Mesodermal cell (in vitro differentiated cells): ENCODE data around the gene TMEM63A.
"Not testable (repeated sequence)": the region's sequence is repeated elsewhere in the genome, so short reads cannot be mapped to it uniquely, and the experiment has no call there.

Source experiments
- H3K27ac ChIP-seq: 2 replicates; pipeline ENCODE4 v1.7.0; 2013; ENCODE audit warnings: mild to moderate bottlenecking, low read depth, low read length, moderate library complexity; ENCODE audit not compliant: severe bottlenecking
- H3K36me3 ChIP-seq: 2 replicates; pipeline ENCODE4 v1.7.1; 2013; ENCODE audit warnings: mild to moderate bottlenecking, low read length, moderate library complexity; ENCODE audit not compliant: control insufficient read depth, insufficient read depth
- H3K4me1 ChIP-seq: one replicate; pipeline ENCODE4 v1.7.1; 2013; ENCODE audit warnings: mild to moderate bottlenecking, low read length; ENCODE audit not compliant: insufficient read depth, control insufficient read depth, poor library complexity, severe bottlenecking
- H3K4me3 ChIP-seq: 2 replicates; pipeline ENCODE4 v1.7.0; 2013; ENCODE audit warnings: low read length, control low read depth, mild to moderate bottlenecking; ENCODE audit not compliant: insufficient read depth, poor library complexity, severe bottlenecking; ENCODE audit errors: extremely low read depth
- H3K9me3 ChIP-seq: 2 replicates; pipeline ENCODE4 v1.7.1; 2013; ENCODE audit warnings: mild to moderate bottlenecking, low read length, moderate library complexity; ENCODE audit not compliant: control insufficient read depth
- WGBS, 2 experiments: methylation state at CpG; one replicate each; pipeline ENCODE4 v1.1.5; 2013; ENCODE audit warnings: missing lambda C conversion rate in 2 of 2; ENCODE audit not compliant: insufficient coverage in 2 of 2; 5-methylcytosine and 5-hydroxymethylcytosine counted together

Gene TMEM63A

GRCh38 chr1:225891229-225891972 lies 9.2 kb upstream of the TMEM63A start:
- 93 to 95% methylated on average over 11 to 13 of the region's 14 CpGs for WGBS, 2 experiments
- Histone ChIP-seq H3K27ac (no peak overlapping the region), H3K9me3 (no peaks in the 10 kb centered on the region), H3K36me3 (no peaks in the 10 kb centered on the region), H3K4me1 (peaks cover 3% of the 10 kb centered on the region), H3K4me3 (no peak overlapping the region)

- 76 to 79% methylated on average over 5 to 6 of the region's 6 CpGs for WGBS, 2 experiments
- Histone ChIP-seq H3K36me3 (no peaks in the 10 kb centered on the region), H3K27ac (no peak overlapping the region), H3K4me1 (peaks cover 3% of the 10 kb centered on the region), H3K9me3 (no peaks in the 10 kb centered on the region), H3K4me3 (no peak overlapping the region)
Measured at GRCh38 chr1:225890346-225891228, 8.4 kb upstream of the TMEM63A start.

GRCh38 chr1:225889743-225890142 lies 7.6 kb upstream of the TMEM63A start:
- Histone ChIP-seq H3K4me3 (no peak overlapping the region), H3K36me3 (no peaks in the 10 kb centered on the region), H3K9me3 (no peaks in the 10 kb centered on the region), H3K27ac (no peak overlapping the region), H3K4me1 (peaks cover 3% of the 10 kb centered on the region)
- 85 to 88% methylated on average over 5 of the region's 5 CpGs for WGBS, 2 experiments

- H3K27ac ChIP-seq, result no peak within 1 kb of the TSS
- WGBS, 2 experiments, result 57 to 60% methylated on average over 10 of the region's 11 CpGs
Measured at GRCh38 chr1:225888898-225889601, 6.9 kb upstream of the TMEM63A start, which contains the start of gene LEFTY1. Gene LEFTY1, minus strand, starts transcription at chr1:225889146. Its CDS starts 80 bp downstream, at chr1:225889066.

GRCh38 chr1:225888289-225888897 lies 6.2 kb upstream of the TMEM63A start:
- Histone ChIP-seq H3K27ac (no peak overlapping the region), H3K4me3 (no peak overlapping the region), H3K36me3 (no peaks in the 10 kb centered on the region), H3K9me3 (no peaks in the 10 kb centered on the region), H3K4me1 (peaks cover 3% of the 10 kb centered on the region)
- WGBS, 2 experiments, result 56 to 75% methylated on average over 10 to 16 of the region's 18 CpGs

More at GRCh38 chr1:225888898-225889601, 6.9 kb upstream of the TMEM63A start, which contains the start of gene LEFTY1:
- H3K4me3 ChIP-seq, result no peak within 1 kb of the TSS
- no peaks in the 10 kb centered on the region for H3K9me3 ChIP-seq
- peaks cover 3% of the 10 kb centered on the region for H3K4me1 ChIP-seq
- H3K36me3 ChIP-seq, result no peaks in the 10 kb centered on the region

- not testable (repeated sequence) for H3K4me3 ChIP-seq, H3K36me3 ChIP-seq, H3K9me3 ChIP-seq, H3K27ac ChIP-seq, H3K4me1 ChIP-seq
- 29 to 30% methylated on average over 11 to 12 of the region's 56 CpGs for WGBS, 2 experiments
Measured at GRCh38 chr1:225887554-225888288, 5.5 kb upstream of the TMEM63A start.

- H3K9me3 ChIP-seq, result no peaks in the 10 kb centered on the region
- no peak overlapping the region for H3K27ac ChIP-seq
- 93 to 95% methylated on average over 3 to 4 of the region's 7 CpGs for whole genome bisulfite sequencing, 2 experiments
- peaks cover 3% of the 10 kb centered on the region for H3K4me1 ChIP-seq
- no peak overlapping the region for H3K4me3 ChIP-seq
- H3K36me3 ChIP-seq, result no peaks in the 10 kb centered on the region
Measured at GRCh38 chr1:225887030-225887314, 4.8 kb upstream of the TMEM63A start.

- H3K4me1 ChIP-seq, result peaks cover 5% of the 10 kb centered on the region
- no peak overlapping the region for H3K4me3 ChIP-seq
- H3K27ac ChIP-seq, result no peak overlapping the region
- H3K36me3 ChIP-seq, result no peaks in the 10 kb centered on the region
- WGBS, 2 experiments, result 93 to 95% methylated on average over 12 to 17 of the region's 19 CpGs
- H3K9me3 ChIP-seq, result no peaks in the 10 kb centered on the region
Measured at GRCh38 chr1:225886159-225887029, 4.2 kb upstream of the TMEM63A start.

DNA sequence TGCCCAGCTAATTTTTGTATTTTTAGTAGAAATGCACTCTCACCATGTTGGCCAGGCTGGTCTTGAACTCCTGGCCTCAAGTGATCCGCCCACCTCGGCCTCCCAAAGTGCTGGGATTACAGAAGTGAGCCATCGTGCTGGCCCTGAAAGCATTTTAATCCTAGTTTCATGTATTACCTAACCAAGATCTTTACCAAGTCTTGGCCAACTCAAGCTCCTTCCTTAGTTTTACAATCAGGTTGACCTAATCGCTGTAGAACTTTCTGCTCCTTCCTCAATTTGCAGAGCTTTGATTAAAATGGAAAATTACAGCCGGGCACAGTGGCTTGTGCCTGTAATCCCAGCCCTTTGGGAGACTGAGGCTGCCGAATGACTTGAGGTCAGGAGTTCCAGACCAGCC lies 3.2 kb upstream of the TMEM63A start:
- H3K4me3 ChIP-seq, result no peak overlapping the region
- H3K27ac ChIP-seq, result no peak overlapping the region
- WGBS, 2 experiments, result 92 to 93% methylated on average over 6 of the region's 6 CpGs

More for the DNA sequence above, 3.2 kb upstream of the TMEM63A start:
- Histone ChIP-seq H3K9me3 (no peaks in the 10 kb centered on the region), H3K36me3 (no peaks in the 10 kb centered on the region), H3K4me1 (peaks cover 12% of the 10 kb centered on the region)
